Astrocyte of the cerebellum (primary cell): Measurements from ENCODE around the gene HOXC13.

ENCODE experiments used
- DNase-seq: peaks from one replicate; pipeline ENCODE4 v3.0.0-alpha.2; 2011; ENCODE audit warnings: low read depth
- H3K4me3 ChIP-seq: 2 replicates; pipeline ENCODE4 v1.5.1; 2011; ENCODE audit warnings: mild to moderate bottlenecking, low read depth, low read length, moderate library complexity
- in situ Hi-C: cut with HindIII; loops from 2 replicates; pipeline ENCODE4 v1.10.0; 2017; ENCODE audit warnings: low sequenced_read_pairs
- TF ChIP-seq, protein P1 (sequence below): IDR thresholded peaks from 2 replicates; pipeline ENCODE4 v1.5.1; 2012; ENCODE audit warnings: low read length, low read depth, moderate library complexity, mild to moderate bottlenecking; ENCODE audit errors: missing control alignments

HOXC13 gene

DNA sequence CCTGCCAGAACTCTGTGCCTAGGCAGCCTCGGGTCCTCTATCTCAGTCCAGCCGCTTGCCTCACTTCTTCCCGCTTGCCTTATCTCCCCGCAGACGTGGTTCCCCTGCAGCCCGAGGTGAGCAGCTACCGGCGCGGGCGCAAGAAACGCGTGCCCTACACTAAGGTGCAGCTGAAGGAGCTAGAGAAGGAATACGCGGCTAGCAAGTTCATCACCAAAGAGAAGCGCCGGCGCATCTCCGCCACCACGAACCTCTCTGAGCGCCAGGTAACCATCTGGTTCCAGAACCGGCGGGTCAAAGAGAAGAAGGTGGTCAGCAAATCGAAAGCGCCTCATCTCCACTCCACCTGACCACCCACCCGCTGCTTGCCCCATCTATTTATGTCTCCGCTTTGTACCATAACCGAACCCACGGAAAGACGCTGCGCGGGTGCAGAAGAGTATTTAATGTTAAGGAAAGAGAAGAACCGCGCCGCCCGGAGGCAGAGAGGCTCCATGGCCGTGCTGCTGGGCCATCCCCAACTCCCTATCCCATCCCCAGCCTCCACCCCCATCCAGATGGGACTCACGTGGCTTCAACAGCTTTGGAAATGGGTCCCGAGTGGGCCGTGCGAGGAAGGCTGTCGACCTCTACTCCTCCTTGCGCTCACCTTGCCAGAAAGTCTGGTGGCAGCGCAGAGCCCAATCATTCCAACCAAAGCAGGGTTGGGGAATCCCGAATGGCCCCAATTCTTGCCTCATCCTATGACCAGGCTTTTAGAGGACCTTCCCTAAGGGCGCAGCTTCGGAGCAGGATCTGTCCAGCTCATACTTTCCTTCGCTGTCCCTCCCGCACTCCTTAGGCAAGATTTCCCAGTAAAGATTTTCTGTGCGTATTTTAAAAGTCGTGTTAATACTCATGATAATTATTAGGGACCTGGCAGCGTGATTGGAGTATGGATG, 6.5 kb downstream of the HOXC13 start:
- DNase-seq, result no peak
- in situ Hi-C loops, result no loop called here
- TF ChIP-seq, protein P1, sequence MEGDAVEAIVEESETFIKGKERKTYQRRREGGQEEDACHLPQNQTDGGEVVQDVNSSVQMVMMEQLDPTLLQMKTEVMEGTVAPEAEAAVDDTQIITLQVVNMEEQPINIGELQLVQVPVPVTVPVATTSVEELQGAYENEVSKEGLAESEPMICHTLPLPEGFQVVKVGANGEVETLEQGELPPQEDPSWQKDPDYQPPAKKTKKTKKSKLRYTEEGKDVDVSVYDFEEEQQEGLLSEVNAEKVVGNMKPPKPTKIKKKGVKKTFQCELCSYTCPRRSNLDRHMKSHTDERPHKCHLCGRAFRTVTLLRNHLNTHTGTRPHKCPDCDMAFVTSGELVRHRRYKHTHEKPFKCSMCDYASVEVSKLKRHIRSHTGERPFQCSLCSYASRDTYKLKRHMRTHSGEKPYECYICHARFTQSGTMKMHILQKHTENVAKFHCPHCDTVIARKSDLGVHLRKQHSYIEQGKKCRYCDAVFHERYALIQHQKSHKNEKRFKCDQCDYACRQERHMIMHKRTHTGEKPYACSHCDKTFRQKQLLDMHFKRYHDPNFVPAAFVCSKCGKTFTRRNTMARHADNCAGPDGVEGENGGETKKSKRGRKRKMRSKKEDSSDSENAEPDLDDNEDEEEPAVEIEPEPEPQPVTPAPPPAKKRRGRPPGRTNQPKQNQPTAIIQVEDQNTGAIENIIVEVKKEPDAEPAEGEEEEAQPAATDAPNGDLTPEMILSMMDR, result no peak
- H3K4me3 ChIP-seq, result no peak overlapping the region

DNA sequence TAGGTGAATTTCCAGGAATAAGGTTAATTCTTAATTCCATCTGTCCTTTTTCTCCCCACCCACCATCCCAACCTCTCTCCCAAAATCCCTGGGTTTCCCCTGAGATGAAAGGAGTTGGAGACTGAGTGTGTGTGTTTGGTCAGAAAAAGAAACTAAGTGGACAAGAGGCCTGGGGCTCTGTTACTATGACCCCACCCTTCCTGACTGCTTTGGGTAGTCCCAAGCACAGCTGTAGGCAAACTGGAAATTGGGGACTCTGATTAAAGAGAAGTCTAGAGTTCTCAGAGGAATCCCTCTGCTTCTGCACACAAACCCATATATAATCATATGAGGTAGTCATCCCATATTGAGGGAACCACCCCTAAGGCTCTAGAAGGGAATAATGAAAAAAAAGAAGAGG, 9.1 kb downstream of the HOXC13 start:
- no peak for DNase-seq
- TF ChIP-seq, protein P1, result no peak
- in situ Hi-C loops, result no loop called here
- no peak overlapping the region for H3K4me3 ChIP-seq

DNA sequence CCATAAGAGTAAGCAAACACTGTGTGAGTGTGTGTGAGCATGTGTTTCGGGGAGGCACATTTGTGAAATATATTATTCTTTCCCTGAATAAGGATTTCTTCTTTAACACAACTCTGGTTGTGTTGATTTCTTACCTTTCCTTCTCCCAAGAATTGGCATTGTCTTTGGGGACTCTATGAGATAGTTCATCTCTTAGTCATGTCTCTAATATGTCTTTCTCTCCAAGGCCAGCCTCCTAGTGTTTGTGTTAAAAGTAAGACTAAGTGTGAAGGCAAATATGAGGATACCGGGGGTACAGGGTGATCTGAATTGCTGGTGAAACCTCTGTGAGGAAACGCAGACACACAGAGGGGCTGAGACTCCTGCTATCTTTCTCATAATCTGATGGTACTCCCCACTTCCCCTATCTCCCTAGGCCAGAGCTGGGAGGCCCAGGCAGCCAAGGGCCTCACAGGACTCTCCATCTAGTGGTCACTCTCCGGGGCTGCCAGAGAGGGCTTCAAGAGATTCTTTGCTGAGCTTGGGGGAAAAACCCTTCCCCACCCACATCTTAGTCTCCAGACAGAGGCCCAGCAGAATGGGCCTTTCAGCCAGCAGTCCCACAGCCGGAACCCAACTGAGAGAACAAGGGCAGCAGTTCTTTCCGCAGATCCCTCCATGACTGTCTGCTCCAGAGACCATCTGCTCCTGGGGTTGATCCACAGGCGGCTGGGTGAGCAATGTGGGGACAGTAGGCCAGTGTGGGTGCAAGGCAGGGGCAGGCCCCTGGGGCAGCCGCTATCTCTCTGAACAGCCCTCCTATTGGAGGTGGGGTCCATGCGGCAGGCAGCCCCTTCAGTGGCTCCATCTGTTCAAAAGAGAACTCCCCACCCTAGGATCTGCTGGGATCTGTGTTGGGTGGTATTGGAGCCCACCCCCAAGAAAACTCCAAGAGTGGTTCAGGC, 10.3 kb downstream of the HOXC13 start:
- in situ Hi-C loops, result no loop called here
- DNase-seq, result no peak
- TF ChIP-seq, protein P1, result no peak
- H3K4me3 ChIP-seq, result no peak overlapping the region

DNA sequence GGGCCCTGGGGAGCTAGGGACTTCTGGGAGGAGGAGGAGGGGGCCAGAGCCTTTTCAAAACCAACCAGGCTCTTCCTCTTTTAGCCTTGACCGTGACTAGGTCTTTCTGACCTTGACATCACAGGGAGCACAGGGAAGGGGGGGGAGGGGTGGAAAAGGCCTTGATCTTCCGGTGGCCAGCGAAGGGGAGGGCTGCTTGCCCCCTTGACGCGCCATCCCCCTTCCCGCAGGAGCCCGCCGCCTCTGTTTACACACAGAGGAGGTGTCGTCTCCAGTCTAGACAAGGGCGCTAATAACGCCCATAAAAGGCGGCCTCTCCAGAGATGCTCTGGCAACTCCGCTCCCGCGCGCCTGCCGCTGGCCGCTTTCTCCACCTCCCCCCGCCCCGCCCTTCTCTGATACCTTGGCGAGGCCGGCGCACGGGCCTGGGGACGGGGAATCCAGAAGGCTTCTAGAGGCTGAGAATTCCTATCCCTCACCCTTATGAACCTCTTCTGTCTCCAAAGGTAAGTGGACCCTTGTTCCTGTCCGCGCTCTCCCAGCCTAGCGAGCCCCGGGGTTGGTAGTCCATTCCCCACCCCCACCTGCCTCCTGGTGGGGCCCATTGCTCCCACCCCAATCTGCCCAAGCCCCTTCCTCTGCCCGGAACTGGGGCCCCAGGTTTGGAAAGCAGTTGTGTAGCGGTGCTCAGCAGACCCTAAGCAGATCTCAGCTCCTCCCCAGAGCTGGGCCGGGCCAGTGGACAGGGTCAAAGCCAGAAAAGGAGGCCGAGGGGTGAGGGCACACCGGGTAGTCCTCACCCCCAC, 11.2 kb downstream of the HOXC13 start:
- TF ChIP-seq, protein P1, result no peak
- DNase-seq, result no peak
- in situ Hi-C loops, result no loop called here
- no peak overlapping the region for H3K4me3 ChIP-seq

DNA sequence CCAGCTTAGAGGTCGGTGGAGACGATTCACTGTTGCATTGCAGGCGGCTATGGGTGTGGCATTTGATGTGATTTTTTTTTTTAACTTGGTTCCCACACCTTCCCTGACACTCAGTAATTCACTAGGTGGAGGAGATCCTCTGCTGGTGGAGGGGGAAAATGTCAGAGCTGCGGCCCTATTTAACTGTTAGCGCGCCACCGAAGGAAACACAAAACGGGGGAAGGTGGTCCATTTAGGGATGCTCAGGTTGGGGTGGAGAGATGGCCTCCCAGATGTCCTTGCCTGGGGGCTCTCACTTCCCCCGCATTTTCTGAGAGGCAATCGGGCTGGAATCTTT, 11.8 kb downstream of the HOXC13 start:
- H3K4me3 ChIP-seq, result no peak overlapping the region
- in situ Hi-C loops, result no loop called here
- TF ChIP-seq, protein P1, result no peak

More for the DNA sequence above, 11.8 kb downstream of the HOXC13 start:
- DNase-seq, result no peak
